HepG2 (cell line): ENCODE results near the gene LZTR1. TPM values are rescaled to one million over a fixed set of nuclear protein-coding genes. Genes with fewer than 3 reads are reported as not detected.

Source experiments
- ARNT2 ChIP-seq: sonication (generic); formaldehyde crosslinking; IDR thresholded peaks from 2 replicates; pipeline ENCODE4 v1.8.0; 2022; ENCODE audit warnings: mild to moderate bottlenecking, low read depth, missing genetic modification reagents, moderate library complexity
- CENPBD1 ChIP-seq: sonication (generic); formaldehyde crosslinking; IDR thresholded peaks from 2 replicates; pipeline ENCODE4 v1.8.0; 2022; ENCODE audit warnings: missing genetic modification reagents, low read depth, mild to moderate bottlenecking, borderline replicate concordance
- ETV5 ChIP-seq: IDR thresholded peaks from 2 replicates; pipeline ENCODE4 v1.6.1; 2018; ENCODE audit warnings: missing biosample characterization, missing genetic modification reagents, inconsistent platforms, borderline replicate concordance
- FOXA3 ChIP-seq: IDR thresholded peaks from 2 replicates; pipeline ENCODE4 v1.6.1; 2016; ENCODE audit warnings: missing genetic modification reagents, missing compliant biosample characterization
- GATAD1 ChIP-seq: IDR thresholded peaks from 2 replicates; pipeline ENCODE4 v1.6.1; 2016; ENCODE audit warnings: missing genetic modification reagents, missing compliant biosample characterization
- HDAC2 ChIP-seq: sonication (generic); formaldehyde crosslinking; IDR thresholded peaks from 2 replicates; pipeline ENCODE4 v1.4.0; 2020; ENCODE audit warnings: missing genetic modification reagents
- HNRNPL ChIP-seq: fragments of 200-400 bp; formaldehyde crosslinking; IDR thresholded peaks from 2 replicates; pipeline ENCODE4 v1.6.1; 2017; ENCODE audit warnings: mild to moderate bottlenecking, low read depth, low read length
- MED1 ChIP-seq: sonication (generic); formaldehyde crosslinking; IDR thresholded peaks from 2 replicates; pipeline ENCODE4 v1.4.0; 2020; ENCODE audit warnings: missing genetic modification reagents
- MXD4 ChIP-seq: IDR thresholded peaks from 2 replicates; pipeline ENCODE4 v1.6.1; 2016; ENCODE audit warnings: mild to moderate bottlenecking, missing biosample characterization, missing genetic modification reagents
- MYC ChIP-seq: sonication (generic); formaldehyde crosslinking; IDR thresholded peaks from 2 replicates; pipeline ENCODE4 v1.9.0; 2021; ENCODE audit warnings: missing genetic modification reagents, borderline replicate concordance
- ZBTB7B ChIP-seq: sonication (generic); formaldehyde crosslinking; IDR thresholded peaks from 2 replicates; pipeline ENCODE4 v1.4.0; 2020; ENCODE audit warnings: missing genetic modification reagents
- ZNF274 ChIP-seq: sonication (generic); formaldehyde crosslinking; IDR thresholded peaks from 2 replicates; pipeline ENCODE4 v1.5.1; 2020; ENCODE audit warnings: mild to moderate bottlenecking, missing genetic modification reagents
- ZNF451 ChIP-seq: sonication (generic); formaldehyde crosslinking; IDR thresholded peaks from 2 replicates; pipeline ENCODE4 v1.5.0; 2020; ENCODE audit warnings: mild to moderate bottlenecking, missing genetic modification reagents
- ZNF501 ChIP-seq: sonication (generic); formaldehyde crosslinking; IDR thresholded peaks from 2 replicates; pipeline ENCODE4 v1.5.1; 2020; ENCODE audit warnings: mild to moderate bottlenecking, moderate library complexity, missing genetic modification reagents
- ZNF772 ChIP-seq: sonication (generic); formaldehyde crosslinking; IDR thresholded peaks from 2 replicates; pipeline ENCODE4 v1.5.0; 2020; ENCODE audit warnings: mild to moderate bottlenecking, missing genetic modification reagents
- polyA plus RNA-seq, 8 experiments: library from polyadenylated mRNA; depleted of rRNA in 3 of 8; stranded (reverse) in 7 of 8; unstranded in 1 of 8; fragments of >200 nt; fragmentation: Illumina TruSeq in 4 of 8; extraction: Trizol in 4 of 8; gene quantifications; 2 replicates each; pipeline versions ENCODE4 v1.2.1 to v1.2.3, GENCODE V29; 2011 to 2016; ENCODE audit warnings: low read depth in 4 of 8, missing spikeins in 1 of 8, mixed read lengths in 1 of 8; ENCODE audit not compliant: insufficient read depth in 1 of 8
- total RNA-seq, 5 experiments: library from RNA; depleted of rRNA; stranded (reverse); fragments of >200 nt; fragmentation: Illumina TruSeq; extraction: Trizol; gene quantifications; 2 replicates each; pipeline ENCODE4 v1.2.3, GENCODE V29; 2016; ENCODE audit warnings: low read depth in 1 of 5
- TF ChIP-seq, protein P1 (sequence below): sonication (generic); formaldehyde crosslinking; IDR thresholded peaks from 2 replicates; pipeline ENCODE4 v1.9.0; 2022; ENCODE audit warnings: missing genetic modification reagents, mild to moderate bottlenecking, borderline replicate concordance
- TF ChIP-seq, protein P2 (sequence below): IDR thresholded peaks from 2 replicates; pipeline ENCODE4 v1.6.1; 2016; ENCODE audit warnings: low read depth
- TF ChIP-seq, protein P3 (sequence below): sonication (generic); formaldehyde crosslinking; IDR thresholded peaks from 2 replicates; pipeline ENCODE4 v1.4.0; 2020; ENCODE audit warnings: missing genetic modification reagents
- TF ChIP-seq, protein P4 (sequence below): sonication (generic); formaldehyde crosslinking; IDR thresholded peaks from 2 replicates; pipeline ENCODE4 v1.4.0; 2020; ENCODE audit warnings: missing genetic modification reagents

The LZTR1 gene
- total and polyA plus RNA-seq, 2 of the 13 experiments (the other 11 are each of a cell fraction or from before 2014, with no cell fraction given) = 21.8 to 22.4 TPM

GRCh38 chr22:20979940-20980453 lies 2.1 kb upstream of the LZTR1 start (continued):
- TF ChIP-seq, protein P1, sequence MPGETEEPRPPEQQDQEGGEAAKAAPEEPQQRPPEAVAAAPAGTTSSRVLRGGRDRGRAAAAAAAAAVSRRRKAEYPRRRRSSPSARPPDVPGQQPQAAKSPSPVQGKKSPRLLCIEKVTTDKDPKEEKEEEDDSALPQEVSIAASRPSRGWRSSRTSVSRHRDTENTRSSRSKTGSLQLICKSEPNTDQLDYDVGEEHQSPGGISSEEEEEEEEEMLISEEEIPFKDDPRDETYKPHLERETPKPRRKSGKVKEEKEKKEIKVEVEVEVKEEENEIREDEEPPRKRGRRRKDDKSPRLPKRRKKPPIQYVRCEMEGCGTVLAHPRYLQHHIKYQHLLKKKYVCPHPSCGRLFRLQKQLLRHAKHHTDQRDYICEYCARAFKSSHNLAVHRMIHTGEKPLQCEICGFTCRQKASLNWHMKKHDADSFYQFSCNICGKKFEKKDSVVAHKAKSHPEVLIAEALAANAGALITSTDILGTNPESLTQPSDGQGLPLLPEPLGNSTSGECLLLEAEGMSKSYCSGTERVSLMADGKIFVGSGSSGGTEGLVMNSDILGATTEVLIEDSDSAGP (CRISPR knock-in tag) = peak; percentile 48
- TF ChIP-seq GATAD1 (CRISPR knock-in tag) = peak; percentile 46; the same call in 1 of the 2 replicates
- peak; percentile 80 for TF ChIP-seq MED1 (CRISPR knock-in tag)
- TF ChIP-seq HDAC2 (CRISPR knock-in tag) = peak; percentile 68; the same call in 1 of the 2 replicates
- TF ChIP-seq MXD4 (CRISPR knock-in tag) = 0 out of 2 replicates have a peak, but pooled peaks have one; percentile 33
- TF ChIP-seq ZNF772 (CRISPR knock-in tag) = 0 out of 2 replicates have a peak, but pooled peaks have one; percentile 29
- no peak for TF ChIP-seq CENPBD1 (CRISPR knock-in tag)
- TF ChIP-seq, protein P2, sequence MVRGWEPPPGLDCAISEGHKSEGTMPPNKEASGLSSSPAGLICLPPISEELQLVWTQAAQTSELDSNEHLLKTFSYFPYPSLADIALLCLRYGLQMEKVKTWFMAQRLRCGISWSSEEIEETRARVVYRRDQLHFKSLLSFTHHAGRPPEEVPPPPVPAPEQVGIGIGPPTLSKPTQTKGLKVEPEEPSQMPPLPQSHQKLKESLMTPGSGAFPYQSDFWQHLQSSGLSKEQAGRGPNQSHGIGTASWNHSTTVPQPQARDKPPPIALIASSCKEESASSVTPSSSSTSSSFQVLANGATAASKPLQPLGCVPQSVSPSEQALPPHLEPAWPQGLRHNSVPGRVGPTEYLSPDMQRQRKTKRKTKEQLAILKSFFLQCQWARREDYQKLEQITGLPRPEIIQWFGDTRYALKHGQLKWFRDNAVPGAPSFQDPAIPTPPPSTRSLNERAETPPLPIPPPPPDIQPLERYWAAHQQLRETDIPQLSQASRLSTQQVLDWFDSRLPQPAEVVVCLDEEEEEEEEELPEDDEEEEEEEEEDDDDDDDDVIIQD (CRISPR knock-in tag) = peak; percentile 55; the same call in 1 of the 2 replicates
- 0 out of 2 replicates have a peak, but pooled peaks have one; percentile 74 for TF ChIP-seq HNRNPL
- TF ChIP-seq ZNF451 (CRISPR knock-in tag) = 0 out of 2 replicates have a peak, but pooled peaks have one; percentile 38
- TF ChIP-seq, protein P3, sequence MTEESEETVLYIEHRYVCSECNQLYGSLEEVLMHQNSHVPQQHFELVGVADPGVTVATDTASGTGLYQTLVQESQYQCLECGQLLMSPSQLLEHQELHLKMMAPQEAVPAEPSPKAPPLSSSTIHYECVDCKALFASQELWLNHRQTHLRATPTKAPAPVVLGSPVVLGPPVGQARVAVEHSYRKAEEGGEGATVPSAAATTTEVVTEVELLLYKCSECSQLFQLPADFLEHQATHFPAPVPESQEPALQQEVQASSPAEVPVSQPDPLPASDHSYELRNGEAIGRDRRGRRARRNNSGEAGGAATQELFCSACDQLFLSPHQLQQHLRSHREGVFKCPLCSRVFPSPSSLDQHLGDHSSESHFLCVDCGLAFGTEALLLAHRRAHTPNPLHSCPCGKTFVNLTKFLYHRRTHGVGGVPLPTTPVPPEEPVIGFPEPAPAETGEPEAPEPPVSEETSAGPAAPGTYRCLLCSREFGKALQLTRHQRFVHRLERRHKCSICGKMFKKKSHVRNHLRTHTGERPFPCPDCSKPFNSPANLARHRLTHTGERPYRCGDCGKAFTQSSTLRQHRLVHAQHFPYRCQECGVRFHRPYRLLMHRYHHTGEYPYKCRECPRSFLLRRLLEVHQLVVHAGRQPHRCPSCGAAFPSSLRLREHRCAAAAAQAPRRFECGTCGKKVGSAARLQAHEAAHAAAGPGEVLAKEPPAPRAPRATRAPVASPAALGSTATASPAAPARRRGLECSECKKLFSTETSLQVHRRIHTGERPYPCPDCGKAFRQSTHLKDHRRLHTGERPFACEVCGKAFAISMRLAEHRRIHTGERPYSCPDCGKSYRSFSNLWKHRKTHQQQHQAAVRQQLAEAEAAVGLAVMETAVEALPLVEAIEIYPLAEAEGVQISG (CRISPR knock-in tag) = peak; percentile 58; the same call in 1 of the 2 replicates
- peak; percentile 64; the same call in 1 of the 2 replicates for TF ChIP-seq MYC (CRISPR knock-in tag)
- peak; percentile 28; the same call in 1 of the 2 replicates for TF ChIP-seq ZNF501
- no peak for TF ChIP-seq ZNF274 (CRISPR knock-in tag)
- TF ChIP-seq ETV5 (CRISPR knock-in tag) = peak; percentile 96
- TF ChIP-seq, protein P4, sequence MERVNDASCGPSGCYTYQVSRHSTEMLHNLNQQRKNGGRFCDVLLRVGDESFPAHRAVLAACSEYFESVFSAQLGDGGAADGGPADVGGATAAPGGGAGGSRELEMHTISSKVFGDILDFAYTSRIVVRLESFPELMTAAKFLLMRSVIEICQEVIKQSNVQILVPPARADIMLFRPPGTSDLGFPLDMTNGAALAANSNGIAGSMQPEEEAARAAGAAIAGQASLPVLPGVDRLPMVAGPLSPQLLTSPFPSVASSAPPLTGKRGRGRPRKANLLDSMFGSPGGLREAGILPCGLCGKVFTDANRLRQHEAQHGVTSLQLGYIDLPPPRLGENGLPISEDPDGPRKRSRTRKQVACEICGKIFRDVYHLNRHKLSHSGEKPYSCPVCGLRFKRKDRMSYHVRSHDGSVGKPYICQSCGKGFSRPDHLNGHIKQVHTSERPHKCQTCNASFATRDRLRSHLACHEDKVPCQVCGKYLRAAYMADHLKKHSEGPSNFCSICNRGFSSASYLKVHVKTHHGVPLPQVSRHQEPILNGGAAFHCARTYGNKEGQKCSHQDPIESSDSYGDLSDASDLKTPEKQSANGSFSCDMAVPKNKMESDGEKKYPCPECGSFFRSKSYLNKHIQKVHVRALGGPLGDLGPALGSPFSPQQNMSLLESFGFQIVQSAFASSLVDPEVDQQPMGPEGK (CRISPR knock-in tag) = peak; percentile 80
- peak; percentile 50; the same call in 1 of the 2 replicates for TF ChIP-seq FOXA3 (CRISPR knock-in tag)
- no peak for TF ChIP-seq ZBTB7B (CRISPR knock-in tag)
- 0 out of 2 replicates have a peak, but pooled peaks have one; percentile 19 for TF ChIP-seq ARNT2
